Stimulated activated CD8-positive, alpha-beta memory T cell treated with anti-CD3 and anti-CD28 coated beads, Interleukin-7, amount 100 ng/mL, for 1 hour (primary cell): ENCODE measurements around the gene IL32.
"Not testable (repeated sequence)": the region's sequence is repeated elsewhere in the genome, so short reads cannot be mapped to it uniquely, and the experiment has no call there.

Experiments used
- DNase-seq, 2 donors: peaks; one replicate each; pipeline ENCODE4 v3.0.0-alpha.2; 2020; ENCODE audit warnings: low read depth in 2 of 2

IL32 gene

DNA sequence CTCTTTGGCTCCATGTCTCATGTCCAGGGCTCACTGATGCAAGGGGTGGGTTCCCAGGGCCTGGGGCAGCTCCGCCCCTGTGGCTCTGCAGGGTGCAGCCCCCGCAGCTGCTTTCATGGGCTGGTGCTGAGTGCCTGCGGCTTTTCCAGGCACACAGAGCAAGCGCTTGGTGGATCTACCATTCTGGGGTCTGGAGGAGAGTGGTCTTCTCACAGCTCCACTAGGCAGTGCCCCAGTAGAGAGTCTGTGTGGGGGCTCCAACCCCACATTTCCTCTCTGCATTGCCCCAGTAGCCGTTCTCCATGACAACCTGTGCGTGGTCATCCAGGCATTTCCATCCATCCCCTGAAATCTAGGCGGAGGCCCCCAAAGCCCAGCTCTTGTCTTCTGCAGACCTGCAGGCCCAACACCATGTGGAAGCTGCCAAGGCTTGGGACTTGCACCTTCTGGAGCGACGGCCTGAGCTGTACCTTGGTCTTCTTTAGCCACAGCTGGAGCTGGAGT lies 5.2 kb downstream of the IL32 start:
- DNase-seq: no peak

GRCh38 chr16:3071655-3072054 lies 6.2 kb downstream of the IL32 start:
- DNase-seq: no peak

GRCh38 chr16:3072148-3072547 lies 6.7 kb downstream of the IL32 start:
- not testable (repeated sequence) for DNase-seq

DNA sequence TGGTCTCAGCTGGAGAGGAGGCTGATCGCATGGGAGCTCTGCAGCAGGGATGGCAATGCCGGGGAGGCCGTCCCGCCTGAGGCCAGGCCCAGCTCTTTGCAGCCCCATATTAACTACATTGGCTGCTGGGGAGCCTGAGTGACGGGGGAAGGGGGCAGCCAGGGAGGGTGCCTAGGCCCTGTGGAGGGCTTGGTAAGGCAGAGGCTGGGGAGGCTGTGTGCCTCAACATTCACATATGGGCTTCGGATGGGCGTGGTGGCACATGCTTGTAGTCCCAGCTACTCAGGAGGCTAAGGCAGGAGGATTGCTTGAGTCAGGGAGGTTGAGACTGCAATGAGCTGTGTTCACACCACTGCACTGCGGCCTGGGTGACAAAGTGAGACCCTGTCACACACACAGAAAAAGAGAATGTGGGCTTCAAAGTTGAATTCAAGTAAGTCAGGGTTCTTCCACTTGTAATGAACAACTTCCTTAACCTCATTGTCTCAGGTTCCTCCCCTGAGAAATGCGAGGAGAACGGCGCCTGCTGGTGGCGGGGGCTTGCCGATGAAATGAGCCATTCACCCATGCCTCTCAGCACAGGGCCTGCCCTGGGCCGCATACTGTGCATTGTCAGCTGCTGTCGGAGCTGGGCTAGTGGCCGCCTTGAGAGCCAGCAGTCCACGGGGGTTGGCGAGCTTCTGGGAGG lies 7.3 kb downstream of the IL32 start:
- DNase-seq: not testable (repeated sequence)

GRCh38 chr16:3073448-3073847 lies 8.0 kb downstream of the IL32 start:
- DNase-seq: no peak

- DNase-seq: peak; percentile 57 to 60
Observed at GRCh38 chr16:3074860-3075522, 9.6 kb downstream of the IL32 start.

DNA sequence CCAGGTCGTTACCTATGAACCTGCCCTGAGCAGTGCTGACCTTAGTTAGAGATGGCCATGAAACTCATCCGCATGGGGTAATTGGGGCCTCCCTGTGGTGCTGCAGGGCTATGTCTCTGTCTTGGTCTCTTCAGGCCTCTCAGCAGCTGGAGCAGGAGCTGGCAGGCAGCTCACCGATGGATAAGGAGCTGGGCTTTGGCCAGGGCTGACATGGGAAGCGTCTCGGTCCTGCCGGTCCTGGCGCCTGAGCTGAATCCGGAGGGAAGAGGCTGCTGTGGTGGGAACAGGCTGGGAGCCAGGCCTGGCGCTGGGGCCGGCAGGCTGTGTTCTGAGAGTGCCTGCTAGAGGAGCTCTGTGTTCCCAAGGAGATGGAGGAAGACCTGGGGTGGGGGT lies 10.1 kb downstream of the IL32 start:
- no peak for DNase-seq

GRCh38 chr16:3075946-3076345 lies 10.5 kb downstream of the IL32 start:
- DNase-seq: not testable (repeated sequence)

GRCh38 chr16:3076577-3076976 lies 11.1 kb downstream of the IL32 start:
- DNase-seq: no peak

DNA sequence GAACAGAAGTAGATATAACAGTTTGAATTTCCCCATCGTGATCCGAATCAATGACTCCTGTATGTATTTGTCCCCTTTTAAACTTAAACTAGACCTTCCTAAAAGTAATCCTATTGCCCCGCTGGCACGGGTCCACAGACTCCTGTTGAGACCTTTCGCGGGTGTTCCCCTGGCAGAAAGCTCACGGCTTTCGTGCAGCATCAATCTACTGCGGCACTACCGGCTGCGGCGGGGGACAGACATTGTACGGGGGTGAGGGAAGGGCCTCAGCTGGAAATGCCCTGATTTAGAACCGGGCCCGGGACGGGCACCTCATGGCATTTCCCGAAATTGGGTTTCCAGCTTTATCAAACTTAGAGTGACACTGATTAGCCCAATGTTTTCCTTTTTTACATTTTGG lies 14.6 kb downstream of the IL32 start:
- no peak for DNase-seq

- DNase-seq: not testable (repeated sequence)
Observed at GRCh38 chr16:3081957-3082356, 16.5 kb downstream of the IL32 start.

- DNase-seq: not testable (repeated sequence)
Observed at GRCh38 chr16:3083408-3083807, 18.0 kb downstream of the IL32 start.

DNA sequence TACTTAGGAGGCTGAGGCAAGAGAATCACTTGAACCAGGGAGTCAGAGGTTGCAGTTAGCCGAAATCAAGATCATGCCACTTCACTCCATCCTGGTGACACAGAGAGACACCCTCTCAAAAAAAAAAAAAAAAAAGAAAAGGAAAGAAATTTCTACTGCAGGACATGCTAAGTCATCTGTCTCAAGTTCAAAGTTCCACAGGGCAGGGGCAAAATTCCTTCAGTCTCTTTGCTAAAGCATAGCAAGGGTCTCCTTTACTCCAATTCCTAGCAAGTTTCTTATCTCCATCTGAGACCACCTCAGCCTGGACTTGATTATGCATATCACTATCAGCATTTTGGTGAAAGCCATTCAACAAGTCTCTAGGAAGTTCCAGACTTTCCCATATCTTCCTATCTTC lies 19.1 kb downstream of the IL32 start:
- no peak for DNase-seq

DNA sequence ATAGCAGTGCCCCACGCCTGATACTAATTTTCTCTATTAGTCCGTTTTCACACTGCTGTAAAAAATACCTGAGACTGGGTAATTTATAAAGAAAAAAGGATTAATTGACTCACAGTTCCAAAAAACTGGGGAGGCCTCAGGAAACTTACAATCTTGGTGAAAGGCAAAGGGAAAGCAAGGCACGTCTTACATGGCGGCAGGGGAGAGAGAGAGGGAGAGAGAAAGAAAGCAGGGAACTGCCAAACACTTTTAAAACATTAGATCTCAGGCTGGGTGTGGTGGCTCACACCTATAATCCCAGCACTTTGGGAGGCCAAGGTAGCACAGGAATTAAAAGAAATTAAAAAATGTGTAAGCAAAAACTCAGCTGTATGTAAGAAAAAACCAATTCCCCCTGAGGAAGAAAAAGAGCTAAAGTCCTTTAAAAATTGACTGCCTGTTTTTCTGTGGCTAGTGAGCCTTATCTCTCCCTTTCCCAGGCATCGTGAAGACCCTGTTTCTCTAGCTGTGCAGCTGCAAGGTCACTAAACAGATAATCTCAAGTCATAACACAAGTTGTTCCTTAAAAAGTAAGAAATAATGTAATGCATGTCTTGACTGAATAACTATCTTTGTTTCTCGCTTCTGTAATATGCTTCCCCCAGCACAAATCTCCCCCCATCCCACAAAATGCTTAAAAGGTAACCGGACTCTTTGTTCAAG lies 19.7 kb downstream of the IL32 start:
- no peak for DNase-seq

DNA sequence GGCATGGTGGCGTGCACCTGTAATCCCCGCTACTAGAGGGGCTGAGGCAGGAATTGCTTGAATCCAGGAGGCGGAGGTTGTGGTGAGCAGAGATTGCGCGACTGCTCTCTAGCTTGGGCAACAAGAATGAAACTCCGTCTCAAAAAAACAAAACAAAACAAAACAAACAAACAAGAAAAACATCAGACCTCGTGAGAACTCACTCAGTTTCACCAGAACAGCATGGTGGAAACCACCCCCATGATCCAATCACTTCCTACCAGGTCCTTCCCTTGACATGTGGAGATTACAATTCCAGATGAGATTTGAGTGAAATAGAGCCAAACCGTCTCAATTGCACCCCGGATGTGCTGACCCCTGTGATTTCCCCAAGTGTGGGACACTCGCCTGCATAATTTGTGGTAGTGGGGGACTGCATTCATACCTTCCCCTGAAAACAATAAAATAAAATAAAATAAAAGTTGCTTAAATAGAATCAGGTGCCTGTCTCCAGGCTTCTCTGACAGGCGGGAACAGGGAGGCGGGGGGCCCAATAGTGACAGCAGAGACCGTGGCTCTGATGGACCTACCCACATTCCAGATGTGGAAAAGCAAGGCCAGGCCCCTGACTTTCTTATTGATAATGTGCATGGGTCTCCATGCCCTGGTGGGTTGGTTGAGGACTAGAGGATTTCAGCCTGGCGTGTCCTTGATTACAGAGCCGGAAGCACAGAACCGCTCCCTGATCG lies 20.6 kb downstream of the IL32 start:
- no peak for DNase-seq

DNA sequence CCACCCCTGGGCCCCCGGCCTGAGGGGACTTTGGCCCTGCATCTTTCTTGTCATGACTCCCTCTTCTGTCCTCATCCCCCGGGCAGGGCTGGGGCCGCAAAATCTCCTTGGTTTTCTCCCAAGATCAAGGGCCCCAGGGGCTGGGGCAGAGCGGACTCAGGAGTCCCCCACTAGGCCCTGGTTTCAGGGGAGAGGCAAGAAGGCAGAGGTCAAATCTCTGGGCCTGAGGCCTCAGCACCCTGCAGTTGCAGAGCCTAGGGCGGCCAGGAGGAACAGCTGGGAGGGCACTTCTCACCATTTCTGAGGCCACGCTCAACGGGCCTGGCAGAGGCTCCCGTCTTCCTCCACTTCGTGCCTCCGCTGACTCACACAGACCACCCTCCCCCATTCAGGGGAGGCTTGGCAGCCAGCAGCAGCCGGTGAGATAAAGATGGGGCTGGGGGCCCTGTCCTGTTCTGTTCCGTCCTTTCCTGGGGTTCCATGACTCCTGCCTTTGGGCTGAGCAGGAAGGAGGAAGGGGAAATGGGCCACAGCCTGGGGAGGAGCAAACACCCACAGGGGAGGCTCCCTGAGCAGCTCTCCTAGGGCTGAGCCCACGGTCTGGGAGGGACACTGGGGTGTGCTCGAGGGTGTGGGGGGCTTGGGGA lies 21.3 kb downstream of the IL32 start:
- no peak for DNase-seq

GRCh38 chr16:3087243-3088235 lies 22.1 kb downstream of the IL32 start:
- DNase-seq: no peak

DNA sequence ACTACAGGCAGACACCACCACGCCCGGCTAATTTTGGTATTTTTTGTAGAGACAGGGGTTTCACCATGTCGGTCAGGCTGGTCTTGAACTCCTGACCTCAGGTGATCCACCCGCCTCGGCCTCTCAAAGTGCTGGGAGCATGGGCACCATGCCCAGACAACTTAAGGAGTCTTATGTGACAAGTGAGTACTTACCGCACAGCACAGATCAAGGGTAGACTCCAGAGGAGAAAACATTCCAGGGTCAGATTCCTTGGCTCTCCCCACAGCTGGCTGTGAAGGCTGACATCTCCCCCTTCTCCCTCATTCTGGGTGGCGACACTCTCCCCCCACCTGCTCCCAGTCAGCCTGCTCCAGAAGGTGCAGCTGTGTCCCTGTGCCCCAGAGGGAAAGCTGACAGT lies 23.0 kb downstream of the IL32 start:
- DNase-seq: no peak

DNA sequence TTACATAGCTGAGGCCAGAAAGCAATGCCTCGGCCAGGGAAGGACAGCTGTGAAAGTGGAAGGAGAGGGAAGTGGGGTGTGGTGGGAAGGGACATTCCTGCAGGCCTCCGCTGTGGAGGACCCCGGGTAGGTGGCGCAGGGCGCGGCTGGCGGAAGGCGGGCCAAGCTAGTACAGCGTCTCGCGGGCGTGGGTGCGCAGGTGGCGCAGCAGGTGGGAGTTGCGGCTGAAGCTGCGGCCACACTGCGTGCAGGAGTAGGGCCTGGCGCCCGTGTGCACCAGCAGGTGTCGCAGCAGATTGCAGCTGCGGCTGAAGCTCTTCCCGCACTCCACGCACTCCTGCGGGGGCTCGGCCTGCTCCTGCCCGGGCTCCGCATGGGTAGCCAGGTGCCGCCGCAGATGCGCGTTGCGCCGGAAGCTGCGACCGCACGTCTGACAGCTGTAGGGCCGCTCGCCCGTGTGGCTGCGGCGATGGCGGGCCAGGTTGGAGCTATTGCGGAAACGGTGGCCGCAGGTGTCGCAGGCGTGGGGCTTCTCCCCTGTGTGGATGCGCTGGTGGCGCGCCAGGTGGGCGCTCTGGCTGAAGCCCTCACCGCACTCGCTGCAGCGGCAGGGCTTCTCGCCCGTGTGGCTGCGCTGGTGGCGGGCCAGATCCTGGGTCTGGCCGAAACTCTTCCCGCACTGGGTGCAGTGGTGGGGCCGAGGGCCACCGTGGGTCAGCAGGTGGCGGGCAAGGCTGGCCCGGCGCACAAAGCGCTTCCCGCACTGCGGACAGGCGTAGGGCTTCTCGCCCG lies 23.7 kb downstream of the IL32 start:
- no peak for DNase-seq
